ENCODE data around the gene CGAS.
"Not testable (repeated sequence)": the region's sequence is repeated elsewhere in the genome, so short reads cannot be mapped to it uniquely, and the experiment has no call there.

The CGAS gene

DNA sequence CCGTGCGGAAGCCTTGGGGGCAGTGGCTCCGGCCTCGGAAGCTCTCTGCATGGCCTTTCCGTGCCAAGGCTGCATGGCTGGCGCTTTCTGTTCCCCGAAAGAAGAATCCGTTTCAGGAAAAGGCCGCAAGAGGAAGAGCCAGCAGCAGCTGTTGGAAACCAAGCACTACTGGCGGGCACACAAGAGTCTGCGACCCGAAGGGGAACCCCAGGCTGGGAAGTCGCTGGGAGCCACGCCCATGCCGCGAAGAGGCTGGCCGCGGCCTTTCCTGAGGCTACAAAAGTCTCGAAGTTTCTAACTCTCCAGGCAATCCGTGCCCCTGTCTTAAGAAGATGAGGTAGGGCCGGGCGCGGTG is at the start of gene CGAS:
TSS of gene CGAS (minus strand) at position 191 of the 355 bp plus-strand sequence. CDS start at position 75, 116 bp downstream.
- peak; percentile 44 for DNase-seq (ENCODE audit: low spot score)

DNA sequence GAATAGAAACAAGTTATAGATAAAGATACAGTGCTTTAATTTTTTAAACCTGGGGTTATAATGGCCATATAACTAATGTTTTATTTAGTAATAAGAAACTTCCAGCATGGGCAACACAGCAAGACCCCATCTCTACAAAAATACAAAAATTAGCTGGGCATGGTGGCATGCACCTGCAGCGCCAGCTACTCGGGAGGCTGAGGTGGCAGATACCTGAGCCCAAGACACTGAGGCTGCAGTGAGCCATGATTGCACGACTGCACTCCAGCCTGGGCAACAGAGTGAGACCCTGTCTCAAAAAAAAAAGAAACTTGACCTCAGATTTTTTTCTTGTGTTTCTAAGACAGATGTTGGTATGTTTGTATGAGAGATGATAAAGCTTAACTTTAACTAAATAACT is 45.8 kb upstream of the CGAS start:
- no peak for DNase-seq (ENCODE audit: low spot score)

DNA sequence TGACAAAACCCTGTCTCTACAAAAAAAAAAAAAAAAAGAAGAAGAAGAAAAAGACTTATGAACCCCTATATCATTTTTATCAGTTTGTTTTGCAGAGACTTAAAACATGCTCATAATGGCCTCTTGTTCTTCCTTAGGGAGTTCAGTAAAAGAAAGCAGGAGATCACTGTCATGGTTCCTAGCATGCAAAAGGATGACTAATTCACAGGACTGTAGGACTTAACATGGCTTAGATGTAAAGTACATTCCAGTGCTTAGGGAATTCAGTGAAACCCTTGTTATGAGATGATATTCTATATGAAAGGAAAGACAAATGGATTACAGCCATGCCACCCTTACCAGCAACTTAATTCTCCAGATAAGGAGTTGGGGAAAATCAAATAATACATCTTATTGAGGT is 39.3 kb upstream of the CGAS start:
- DNase-seq (ENCODE audit: low spot score): no peak

DNA sequence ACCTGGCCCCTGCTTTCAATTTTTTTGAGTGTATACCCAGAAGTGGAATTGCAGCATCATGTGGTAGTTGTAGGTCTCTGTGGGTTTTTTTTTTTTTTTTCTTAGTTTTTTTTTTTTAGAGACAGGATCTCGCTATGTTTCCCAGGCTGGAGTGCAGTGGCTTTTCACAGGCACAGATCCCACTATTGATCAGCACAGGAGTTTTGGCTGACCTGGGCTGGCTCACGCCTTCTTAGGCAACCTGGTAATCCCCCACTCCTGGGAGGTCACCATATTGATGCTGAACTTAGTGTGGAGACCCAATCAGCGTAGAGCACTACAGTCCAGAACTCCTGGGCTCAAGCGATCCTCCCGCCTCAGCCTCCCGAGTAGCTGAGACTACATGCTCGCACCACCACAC is 35.4 kb upstream of the CGAS start:
- DNase-seq (ENCODE audit: low spot score): no peak

DNA sequence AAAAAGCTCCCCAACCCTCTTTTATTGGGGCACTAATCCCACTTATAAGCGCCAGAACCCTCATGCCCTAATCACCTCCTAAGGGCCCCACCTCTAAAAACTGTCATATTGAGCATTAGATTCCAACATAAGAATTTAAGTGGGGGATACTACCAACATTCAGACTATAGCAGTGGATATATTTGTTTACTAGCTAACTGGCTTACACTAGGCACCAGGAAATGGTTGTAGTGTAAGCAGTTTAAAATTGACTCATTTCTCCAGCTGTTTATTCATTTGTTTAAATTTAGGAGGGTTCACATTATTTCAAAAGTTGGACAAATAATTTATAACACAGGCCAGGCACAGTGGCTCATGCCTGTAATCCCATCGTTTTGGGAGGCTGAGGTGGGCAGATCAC is 32.3 kb upstream of the CGAS start:
- no peak for DNase-seq (ENCODE audit: low spot score)

DNA sequence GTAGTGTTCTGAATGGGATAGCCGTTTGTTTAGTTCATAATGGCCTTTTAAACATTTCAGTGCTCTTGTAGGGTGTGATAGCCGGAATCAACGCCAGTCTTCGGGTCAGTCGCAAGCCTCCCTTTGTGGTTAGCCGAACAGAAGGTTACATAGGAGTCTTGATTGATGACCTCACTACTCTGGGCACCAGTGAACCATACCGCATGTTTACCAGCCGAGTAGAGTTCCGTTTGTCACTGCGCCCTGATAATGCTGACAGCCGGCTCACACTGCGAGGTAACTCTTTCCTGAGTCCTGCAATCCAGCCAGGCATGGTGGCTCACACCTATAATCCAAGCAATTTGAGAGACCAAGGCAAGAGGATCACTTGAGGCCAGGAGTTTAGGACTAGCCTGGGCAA is 29.9 kb upstream of the CGAS start:
- no peak for DNase-seq (ENCODE audit: low spot score)

DNA sequence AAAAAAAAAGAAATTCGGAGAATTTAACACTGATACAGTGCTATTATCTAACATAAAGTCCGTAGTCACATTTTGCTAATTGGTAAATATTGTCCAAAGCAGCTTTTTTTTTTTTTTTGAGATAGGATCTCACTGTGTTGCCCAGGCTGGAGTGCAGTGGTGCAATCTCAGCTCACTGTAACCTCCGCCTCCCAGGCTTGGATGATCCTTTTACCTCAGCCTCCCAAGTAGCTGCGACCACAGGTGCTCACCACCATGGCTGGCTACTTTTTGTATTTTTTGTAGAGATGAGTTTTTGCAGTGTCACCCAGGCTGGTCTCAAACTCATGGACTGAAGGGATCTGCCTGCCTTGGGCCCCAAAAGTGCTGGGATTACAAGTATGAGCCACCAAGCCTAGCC is 25.3 kb upstream of the CGAS start:
- DNase-seq (ENCODE audit: low spot score): no peak

DNA sequence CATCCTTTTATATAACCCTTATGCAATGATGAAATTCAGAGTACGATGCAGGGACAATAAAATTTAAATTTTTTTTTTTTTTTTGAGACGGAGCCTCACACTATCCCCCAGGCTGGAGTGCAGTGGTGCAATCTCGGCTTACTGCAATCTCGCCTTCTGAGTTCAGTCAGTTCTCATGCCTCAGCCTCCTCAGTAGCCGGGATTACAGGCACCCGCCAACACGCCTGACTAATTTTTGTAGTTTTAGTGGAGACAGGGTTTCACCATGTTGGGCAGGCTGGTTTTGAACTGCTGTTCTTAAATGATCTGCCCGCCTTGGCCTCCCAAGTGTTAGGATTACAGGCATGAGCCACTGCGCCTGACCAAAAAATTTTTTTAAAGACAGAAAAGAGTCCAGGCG is 24.6 kb upstream of the CGAS start:
- no peak for DNase-seq (ENCODE audit: low spot score)

DNA sequence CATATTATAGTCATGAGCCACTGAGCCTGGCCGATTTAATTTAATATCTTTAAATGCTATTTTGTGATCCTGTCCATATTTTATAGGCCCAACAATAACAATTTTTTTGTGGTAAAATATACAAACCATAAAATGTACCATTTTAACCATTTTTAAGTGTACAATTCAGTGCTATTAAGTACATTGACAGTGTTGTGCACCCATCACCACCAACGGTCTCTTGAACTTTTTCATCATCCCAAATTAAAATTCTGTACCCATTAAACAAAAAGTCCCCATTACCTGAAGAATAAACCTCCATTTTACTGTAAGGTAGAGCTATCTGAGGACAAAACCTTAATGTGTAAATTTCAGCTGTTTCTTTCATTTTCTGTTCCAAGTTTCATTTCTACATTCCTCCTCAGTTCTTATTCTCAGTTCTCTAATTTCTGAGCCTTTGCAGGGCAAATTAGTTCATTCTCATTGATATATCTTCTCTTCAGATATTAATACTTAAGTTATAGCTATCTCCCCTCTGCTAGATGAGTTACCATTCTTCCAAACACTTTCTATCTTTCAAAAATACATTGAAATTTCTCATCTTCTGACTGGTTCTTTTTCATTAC is 19.7 kb upstream of the CGAS start:
- no peak for DNase-seq (ENCODE audit: low spot score)

DNA sequence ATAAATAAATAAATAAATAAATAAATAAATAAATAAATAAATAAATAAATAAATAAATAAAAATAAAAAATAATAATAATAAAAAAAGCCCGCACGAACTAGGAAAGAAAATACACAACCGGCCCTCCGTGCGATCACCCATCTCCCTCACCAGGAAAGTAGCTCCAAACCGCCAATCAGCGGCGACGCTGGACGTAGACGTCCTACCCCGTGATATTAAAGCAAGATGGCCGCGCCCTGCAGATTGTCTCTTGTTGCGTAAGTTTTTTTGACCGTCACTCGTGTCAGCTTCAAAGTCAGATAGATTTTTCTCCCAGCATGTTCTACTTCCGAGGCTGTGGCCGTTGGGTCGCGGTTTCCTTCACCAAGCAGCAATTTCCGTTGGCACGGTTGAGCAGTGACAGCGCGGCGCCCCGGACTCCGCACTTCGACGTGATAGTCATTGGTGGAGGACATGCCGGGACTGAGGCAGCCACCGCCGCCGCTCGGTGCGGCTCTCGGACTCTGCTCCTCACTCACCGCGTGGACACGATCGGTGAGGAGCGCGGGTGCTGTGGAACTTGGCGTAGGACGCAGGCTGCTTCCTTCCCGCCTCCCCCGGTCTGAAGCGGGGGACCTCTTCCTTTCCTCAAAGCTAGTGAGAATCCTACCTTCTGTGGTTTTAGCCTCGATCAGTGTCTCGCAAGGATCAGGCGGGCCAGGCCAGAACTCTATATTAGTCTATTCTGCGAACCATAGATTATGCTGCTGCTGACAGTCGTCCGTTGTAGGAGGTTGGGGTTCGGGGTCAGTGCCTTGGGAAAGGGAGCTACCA is 9.6 kb upstream of the CGAS start, which contains the start of gene MTO1:
TSS of gene MTO1 (plus strand) at position 201 of the 814 bp plus-strand sequence. CDS start at position 319, 118 bp downstream.
- peak; percentile 85 for DNase-seq (ENCODE audit: low spot score)

DNA sequence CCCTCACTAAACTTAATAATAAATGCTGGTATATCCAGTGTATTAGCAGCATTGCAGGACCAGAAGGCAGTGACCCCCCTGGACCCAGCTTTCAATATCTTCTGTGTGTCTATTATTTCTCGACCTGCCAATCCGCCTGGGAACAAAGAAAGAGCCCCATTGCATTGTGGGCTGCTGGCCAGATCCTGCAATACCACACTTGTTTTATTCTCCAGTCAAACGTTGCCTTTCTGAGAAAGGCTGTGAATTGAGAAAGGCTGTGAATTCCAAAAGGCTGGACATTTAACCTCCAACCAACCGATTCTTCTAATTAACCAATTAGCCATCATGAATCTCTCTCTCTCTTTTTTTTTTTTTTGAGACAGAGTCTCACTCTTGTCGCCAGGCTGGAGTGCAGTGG is 8.0 kb upstream of the CGAS start:
- no peak for DNase-seq (ENCODE audit: low spot score)

DNA sequence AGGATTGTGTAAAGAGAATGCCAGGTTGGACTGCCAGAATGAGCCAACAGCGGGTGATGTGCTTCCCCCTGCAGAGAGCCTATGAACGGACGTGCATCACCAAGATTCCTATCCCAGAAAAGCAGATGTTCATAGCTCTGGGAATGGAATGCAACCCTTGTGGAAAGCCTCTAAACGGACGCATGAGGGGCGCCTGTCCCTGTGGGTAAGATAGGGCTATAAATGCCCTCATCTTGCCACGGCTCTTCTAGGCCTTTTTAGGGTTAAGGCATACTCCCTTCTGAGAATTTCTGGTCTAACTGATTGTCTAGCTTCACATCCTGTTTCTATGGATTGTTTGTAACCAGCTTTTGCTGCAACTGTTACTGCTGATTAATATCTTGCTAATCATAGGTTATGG is 7.4 kb upstream of the CGAS start:
- not testable (repeated sequence) for DNase-seq (ENCODE audit: low spot score)

DNA sequence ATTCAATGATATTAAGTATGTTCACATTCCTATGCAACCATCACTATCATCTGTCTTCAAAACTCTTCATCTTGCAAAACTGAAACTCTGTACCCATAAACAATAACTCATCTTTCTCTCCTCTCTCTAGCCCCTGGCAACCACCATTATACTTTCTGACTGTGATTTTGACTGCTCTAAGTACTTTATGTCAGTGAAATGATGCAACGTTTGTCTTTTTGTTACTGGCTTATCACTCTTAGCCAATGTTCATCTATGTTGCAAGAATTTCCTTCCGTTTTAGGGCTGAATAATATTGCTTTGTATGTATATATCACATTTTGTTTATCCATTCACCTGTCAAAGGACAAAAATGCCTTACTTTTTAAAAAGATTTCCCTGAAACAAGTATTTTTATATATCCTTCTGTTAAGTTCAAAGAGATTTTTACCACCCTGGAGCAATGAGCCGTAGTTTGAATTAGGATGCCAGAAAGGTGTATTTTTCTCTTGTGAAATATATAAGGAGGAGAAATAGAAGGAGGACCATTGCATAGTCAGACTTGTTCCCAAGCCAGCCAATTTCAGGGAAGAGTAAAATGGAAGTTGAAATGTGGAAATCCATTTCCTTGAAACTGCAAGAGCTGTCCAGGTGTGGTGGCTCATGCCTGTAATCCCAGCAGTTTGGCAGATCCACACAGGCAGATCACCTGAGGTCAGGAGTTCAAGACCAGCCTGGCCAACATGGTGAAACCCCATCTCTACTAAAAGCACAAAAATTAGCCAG is 4.0 kb upstream of the CGAS start:
- no peak for DNase-seq (ENCODE audit: low spot score)

DNA sequence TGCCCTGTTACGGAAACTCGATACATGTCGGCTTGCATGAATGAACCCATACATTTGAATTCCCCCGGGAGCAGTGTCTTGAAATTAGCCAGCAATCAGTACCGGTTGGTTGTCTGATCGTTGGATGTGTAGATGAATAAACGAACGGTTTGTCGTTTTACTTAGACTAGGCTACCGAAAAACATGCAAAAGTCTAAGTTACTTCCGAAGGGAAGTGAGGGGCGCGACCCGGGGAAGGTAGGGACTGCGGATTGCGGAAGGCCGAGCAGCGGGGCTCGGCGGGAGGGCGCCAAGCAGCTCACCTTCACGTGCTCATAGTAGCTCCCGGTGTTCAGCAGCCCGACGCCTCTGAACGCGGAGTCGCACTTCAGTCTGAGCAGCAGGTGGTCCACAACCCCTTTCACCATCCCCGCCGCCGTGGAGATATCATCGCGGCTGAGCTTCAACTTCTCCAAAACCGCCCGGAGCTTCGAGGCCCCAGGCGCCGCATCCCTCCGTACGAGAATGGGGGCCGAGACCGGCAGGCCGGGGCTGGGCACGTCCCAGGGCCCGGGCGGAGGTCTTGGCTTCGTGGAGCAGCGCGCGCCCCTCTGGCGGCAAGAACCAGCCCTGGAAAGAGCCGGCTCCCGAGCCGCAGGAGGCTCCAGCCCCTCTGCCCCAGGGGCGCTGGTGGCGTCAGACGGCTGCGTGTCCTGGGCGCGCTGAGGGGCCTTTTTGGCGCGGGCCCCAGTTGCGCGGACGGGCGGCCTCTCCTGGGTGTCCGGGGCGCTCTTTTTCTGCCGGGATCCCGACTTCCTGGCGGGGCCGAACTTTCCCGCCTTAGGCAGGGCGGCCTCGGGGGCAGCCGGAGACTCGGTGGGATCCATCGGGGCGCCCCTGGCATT is 632 bp downstream of the CGAS start:
- DNase-seq (ENCODE audit: low spot score): no peak

DNA sequence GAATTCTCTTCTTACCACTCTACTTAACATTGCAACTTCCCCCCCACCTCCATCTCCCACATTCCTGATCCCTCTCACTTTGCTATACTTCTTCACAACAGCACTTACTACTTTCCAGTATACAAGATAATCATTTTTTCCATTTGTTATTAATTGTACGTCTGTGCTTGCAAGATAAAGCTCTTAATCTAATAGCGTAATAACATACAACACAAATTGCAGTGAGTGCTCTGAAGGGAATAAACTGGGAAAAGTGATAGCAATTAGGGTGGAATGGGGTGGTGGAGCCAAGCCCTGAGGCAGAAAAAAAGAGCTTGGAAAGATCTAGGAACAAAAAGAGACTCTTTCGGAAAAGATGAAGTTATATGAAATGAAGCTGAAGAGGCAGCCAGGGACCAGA is 8.5 kb downstream of the CGAS start:
- DNase-seq (ENCODE audit: low spot score): no peak

DNA sequence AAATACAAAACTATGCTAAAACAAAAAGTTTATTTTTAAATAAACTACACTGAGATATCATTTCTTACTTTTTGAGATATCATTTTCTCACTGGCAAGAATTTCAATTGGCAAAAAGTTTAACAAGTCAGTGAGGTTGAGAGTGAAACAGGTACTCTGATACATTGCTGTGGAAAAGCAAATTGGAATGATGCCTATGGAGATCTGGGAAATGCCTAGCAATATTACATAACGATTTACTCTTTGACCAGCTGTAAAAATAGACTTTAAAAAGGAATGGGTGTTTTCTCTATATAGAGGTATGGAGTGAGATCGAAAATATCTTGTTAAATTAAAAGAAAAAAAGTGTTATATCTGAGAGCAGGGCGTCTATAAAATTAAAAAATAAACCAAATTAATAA is 16.9 kb downstream of the CGAS start:
- DNase-seq (ENCODE audit: low spot score): no peak

DNA sequence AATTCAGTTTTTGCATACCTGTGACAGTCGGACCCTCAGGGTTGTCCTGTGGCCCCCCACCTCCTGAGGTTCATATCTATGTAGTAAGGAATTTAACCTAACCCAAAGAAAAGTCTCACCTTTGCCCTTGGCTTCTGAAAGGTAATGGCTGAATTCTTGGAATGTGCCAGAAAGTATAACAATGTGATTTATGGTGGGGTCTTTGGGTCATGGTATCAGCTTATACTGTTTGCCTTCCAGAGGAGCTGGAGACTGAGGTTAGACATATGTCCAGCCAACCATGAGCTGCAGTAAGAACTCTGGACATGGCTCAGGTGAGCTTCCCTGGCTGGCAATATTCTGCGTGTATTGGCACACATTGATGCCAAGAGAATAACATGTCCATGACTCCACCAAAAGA is 30.6 kb downstream of the CGAS start:
- DNase-seq (ENCODE audit: low spot score): no peak

DNA sequence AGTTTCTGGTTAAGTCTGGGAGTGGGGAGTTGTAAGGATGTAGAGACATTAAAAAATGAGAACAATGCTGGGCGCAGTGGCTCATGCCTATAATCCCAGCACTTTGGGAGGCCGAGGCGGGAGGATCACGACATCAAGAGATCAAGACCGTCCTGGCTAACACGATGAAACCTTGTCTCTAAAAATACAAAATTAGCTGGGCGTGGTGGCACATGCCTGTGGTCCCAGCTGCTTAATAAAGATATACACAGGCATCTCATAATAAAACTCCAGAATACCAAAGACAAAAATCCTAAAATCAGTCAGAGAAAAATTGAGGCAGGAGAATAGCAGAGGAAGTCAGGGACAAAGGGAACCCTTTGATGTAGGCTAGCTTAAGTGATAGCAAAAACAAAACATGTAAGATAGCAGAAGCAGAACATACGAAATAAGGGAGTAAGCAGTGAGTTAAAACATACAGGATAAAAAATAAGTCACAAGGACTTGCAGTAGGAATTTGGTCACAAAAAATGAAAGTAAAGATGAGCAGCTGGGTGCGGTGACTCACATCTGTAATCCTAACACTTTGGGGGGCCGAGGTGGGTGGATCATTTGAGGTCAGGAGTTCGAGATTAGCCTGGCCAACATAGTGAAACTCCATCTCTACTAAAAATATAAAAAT is 33.9 kb downstream of the CGAS start:
- no peak for DNase-seq (ENCODE audit: low spot score)

DNA sequence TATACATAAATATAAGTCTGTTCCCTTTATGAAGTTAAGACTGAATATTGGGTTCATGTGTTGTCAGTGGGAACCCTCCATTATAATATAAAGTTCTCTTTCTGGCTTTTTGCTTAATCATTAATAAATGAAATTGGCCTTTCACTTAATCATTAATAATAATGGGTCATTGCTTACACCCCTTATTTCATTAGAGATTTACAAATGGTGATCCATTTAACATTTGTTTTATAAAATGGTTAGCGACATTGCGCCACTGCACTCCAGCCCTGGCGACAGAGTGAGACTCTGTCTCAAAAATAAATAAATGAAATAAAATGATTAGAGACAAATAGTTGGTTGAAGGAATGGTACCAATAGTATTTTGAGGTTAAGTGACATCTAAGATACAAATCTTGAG is 39.0 kb downstream of the CGAS start:
- no peak for DNase-seq (ENCODE audit: low spot score)

DNA sequence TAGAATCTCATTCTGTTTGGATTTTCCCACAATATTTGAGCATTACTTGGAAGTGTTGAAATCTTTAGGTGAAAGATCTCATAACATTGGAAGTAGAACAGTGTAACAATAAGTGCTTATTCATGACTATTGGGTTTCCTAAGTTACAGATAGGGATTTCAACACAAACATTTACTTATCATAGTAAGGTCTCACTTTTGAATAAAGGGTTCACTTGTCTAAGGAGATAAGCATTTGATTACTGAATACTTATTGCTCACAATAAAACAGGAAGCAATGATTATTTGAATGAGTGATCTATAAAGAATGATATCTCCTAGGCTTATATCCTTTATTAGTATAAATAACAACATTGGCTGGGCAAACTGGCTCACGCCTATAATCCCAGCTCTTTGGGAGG is 42.7 kb downstream of the CGAS start:
- DNase-seq (ENCODE audit: low spot score): no peak

DNA sequence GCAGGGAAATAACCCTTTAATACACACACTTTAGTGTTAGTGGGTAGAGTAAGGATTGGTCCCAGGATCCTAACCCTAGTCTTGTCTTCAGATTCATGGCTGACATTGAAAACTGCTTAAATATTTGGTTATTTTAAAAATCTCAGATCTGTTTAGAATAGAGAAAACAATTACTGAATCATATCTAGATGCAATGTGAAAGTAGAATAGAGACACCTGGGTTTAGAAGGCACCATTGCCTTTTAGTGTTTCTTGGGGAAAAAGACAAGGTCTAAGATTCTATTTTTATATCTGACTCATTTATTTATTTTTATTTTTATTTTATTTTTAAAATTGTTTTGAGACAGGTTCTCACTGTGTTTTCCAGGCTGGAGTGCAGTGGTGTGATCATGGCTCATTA is 51.4 kb downstream of the CGAS start:
- no peak for DNase-seq (ENCODE audit: low spot score)

DNA sequence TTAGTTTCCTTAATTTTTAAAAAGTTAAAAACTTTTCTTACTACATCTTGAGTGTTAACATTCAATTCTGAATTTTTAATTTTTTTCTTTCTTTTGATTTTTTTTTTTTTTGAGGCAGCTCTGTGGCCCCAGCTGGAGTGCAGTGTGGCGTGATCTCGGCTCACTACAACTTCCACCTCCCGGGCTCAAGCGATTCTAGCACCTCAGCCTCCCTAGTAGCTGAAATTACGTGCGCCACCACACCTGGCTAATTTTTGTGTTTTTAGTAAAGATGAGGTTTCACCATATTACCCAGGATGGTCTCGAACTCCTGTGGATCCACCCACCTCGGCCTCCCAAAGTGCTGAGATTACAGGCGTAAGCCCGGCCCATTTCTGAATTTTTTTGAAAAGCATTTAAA is 56.2 kb downstream of the CGAS start:
- DNase-seq (ENCODE audit: low spot score): no peak

Data from hematopoietic multipotent progenitor cell treated with erythropoietin and hydrocortisone succinate and interleukin-3 and kit ligand, for 17 days (in vitro differentiated cells).